GM21737 (cell line): ENCODE measurements around the gene KRABD2.
"Not testable (repeated sequence)": the region's sequence is repeated elsewhere in the genome, so short reads cannot be mapped to it uniquely, and the experiment has no call there.

Experiments used
- ATAC-seq: cut with Tn5 transposase; IDR thresholded peaks from one replicate; pipeline ENCODE4 v1.9.1; 2021; ENCODE audit warnings: mild to moderate bottlenecking, moderate library complexity; ENCODE audit not compliant: unreplicated experiment

KRABD2 gene

DNA sequence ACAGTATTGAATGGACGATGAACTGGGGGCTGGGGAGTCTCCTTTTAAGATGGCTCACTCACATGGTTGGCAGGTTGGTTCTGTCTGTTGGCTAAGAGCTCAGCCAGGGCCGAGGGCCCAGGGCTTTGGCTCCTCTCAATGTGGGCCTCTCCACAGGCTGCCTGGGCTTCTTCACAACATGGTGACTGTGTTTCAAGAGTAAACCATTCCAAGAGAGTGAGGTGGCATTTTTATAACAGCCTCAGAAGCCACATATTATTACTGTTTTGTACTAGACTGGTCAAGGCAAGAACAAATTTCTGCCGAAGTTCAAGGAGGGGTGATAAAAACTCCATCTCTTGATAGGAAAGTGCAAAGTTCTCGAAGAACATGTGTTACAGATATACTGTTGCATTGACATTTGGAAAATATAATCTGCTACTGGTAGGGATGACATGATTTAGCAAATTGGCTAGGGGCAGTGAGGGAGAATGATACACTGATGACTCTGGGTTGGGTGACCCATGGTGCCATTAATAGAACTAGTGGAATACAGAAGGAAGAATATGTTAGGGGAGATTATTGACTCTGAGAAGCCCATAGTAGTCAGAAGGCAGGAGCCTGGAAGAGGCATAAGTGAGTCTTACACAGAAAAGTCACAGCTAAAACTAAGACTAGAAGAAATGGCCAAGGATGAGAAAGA lies 13.7 kb downstream of the KRABD2 start:
- ATAC-seq = no peak

DNA sequence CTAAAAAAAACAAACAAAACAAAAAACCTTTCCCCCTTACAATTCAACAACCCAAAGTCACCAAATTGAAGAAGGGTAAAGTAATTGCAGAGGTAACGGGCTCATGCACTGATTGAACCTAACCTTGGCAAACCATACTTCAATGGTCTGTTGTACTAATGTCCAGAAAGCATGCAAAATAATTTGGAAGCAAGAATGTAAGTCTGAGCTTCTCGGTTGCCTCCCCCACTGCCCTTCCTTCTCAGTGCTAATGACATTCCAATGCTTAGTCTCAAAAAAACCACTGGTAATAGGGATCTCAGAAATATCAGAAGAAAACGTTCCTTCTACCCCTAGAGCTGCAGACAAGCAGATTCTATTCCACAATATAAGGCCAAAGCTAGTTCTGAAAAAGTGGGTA lies 15.8 kb downstream of the KRABD2 start:
- ATAC-seq = no peak

DNA sequence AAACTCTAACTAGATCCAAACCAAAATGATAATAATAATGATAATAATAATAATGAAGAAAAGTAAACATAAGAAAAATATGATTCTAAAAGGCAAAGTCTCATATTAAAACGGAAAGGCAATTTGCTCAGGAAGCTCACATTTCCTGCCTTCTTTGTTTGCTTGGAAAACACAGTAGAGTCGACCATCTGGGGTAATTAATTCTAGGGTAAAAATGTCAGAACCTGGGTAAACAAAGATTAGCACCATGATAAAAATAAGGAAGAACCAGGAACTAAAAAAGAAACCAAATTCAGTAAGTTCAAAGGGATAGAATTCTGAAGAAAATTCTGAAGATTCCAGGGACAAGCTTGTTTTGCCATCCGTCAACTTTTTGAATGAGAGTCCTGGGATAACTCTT lies 16.2 kb downstream of the KRABD2 start:
- ATAC-seq = no peak

DNA sequence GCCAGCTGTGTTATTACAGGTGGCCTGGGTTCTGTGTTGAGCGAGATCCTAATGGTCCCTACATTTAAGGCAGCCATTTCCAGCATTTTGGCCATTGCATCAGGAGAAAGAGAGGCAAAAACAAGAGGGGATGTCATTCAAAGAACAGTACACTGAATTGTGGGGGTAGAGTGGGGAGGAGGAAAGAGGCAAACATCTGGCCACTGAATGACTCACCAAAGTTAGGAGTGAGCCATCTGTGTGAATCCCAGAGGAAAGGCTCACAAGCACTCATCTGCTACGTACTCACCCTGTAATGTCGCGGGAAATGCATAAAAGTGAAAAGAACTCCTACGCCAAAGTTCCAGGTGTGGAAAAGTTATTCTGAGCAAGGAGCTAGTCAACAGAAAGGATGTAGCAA lies 16.7 kb downstream of the KRABD2 start:
- no peak for ATAC-seq

DNA sequence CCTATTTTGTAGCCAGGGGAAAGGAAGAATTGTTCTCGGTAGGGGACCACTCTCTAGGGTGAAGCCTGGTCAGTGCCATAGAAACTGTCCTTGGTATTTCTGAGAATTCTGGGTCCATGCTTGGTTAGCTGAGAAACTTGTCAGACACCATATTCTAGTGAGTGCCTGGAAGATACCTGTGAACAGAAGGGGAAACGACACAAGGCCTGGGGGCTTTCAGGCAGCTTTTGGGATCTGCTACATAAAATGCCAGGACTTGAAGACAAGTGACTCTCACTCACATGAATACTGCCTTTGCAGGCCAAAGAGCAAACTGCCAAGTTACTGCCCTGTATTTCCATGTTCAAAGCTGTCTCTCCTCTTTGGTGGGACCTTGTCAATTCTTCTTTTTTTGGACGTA lies 18.6 kb downstream of the KRABD2 start:
- no peak for ATAC-seq

DNA sequence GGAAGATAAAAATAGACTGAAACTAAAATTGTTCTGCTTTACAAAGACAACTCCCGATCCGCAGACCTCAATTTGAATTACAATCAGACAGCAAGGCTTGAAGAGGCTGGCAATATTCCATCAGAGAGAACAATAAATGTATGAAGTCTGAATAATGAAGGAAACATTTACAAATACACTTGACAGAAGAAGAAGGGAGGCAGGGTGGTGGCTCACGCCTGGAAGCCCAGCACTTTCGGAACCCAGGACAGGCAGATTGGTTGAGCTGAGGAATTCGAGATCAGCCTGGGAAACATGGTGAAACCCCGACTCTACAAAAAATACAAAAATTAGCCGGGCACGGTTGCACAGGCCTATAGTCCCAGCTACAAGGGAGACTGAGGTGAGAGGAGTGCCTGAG lies 22.3 kb downstream of the KRABD2 start:
- no peak for ATAC-seq

DNA sequence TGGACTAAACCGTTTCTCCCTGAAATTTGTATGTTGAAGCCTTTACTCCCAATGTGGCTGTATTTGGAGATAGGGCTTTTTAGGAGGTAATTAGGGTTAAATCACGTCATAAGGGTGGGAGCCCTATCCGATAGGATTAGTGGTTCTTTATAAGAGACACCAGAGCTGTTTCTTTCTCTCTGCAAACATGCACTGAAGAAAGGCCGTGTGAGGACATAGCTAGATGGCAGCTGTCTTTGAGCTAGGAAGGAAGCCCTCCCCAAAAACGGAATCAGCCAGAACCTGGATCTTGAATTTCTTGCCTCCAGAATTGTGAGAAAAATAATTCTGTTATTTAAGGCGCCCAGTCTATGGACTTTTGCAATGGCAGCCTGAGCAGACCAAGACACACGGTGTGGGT lies 22.8 kb downstream of the KRABD2 start:
- no peak for ATAC-seq

DNA sequence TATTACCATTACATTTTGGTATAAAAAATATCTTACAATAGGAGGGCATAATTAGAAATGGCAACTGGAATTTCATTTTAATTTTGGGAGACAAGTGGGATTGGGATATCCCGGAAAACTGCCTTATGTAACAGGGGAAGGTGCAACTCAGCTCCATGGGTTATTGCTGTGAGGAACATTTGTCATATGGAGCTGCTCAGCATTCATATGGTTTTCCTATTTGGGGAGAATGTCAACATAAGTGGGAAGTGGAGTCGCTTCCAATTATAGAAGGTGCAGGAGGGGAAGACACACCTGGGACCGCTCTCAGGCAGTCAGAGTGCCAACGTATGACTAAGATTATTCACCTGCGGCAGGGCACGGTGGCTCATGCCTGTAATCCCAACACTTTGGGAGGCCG lies 26.2 kb downstream of the KRABD2 start:
- no peak for ATAC-seq

DNA sequence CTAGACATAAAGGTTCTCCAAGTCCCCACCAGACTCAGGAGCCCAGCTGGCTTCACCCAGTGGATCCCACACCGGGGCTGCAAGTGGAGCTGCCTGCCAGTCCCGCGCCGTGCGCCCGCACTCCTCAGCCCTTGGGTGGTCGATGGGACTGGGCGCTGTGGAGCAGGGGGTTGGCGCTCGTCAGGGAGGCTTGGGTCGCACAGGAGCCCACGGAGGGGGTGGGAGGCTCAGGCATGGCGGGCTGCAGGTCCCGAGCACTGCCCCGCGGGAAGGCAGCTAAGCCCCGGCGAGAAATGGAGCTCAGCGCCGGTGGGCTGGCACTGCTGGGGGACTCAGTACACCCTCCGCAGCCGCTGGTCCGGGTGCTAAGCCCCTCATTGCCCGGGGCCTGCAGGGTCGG lies 29.5 kb downstream of the KRABD2 start:
- ATAC-seq = not testable (repeated sequence)

DNA sequence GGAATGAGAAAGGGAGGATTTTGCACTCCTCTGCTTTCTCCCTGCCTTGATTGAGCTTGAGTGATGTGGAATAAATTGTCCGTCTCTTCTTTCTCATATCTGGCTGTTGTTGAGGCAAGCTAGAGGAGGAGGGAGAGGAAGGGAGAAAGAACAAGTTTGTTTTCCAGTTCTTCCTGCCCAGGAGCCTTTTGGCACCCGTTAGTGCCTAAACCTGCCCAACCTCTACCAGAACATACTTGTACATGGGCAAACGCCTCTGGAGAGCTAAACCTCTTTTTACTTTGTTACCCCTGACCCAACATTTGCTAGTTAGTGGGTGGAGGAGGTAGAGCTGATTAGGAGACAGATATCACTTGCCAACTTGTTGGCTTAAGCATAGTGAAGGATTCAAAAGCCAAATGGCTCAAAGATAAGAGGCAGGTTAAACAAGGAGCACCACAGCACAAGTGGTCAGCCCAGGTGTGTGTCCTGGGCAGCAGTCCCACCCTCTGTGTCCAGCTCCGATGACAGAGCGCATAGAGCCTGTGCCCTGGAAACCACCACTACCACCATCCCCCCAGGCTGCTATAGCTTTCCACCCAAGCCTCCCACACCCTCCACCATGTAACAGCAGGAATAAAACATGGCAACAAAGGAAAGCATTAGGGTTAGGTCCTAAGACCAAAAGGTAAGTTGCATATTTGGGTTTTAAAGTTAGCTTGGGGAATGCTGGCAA lies 30.4 kb downstream of the KRABD2 start:
- ATAC-seq = no peak

DNA sequence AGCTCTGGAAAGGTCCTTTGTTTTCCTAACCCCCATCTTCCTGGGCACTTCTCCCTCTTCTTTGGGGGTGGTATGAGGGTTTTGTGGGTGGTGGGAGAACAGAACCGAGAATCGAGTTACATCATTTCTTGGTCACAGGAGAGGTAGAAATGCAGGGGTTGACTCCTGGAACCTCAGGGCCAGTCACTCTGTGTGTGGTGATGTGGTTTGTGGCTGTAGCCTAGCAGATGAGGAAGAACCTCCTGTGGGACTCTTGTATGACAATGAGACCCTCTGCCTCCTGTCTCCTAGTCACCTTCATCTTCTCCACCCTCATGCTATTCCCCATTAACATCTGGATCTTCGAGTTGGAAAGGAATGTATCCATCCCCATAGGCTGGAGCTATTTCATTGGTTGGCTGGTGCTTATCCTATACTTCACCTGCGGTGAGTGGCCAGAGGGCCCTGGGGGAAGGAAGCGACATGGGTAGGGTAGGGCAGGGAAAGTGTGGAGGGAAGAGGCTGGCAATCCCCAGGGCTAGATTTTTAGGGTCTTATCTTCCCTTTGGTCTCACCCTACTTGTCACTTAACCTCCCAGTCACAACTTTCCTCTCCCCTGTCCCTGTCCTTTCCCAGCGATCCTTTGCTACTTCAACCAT lies 31.3 kb downstream of the KRABD2 start:
- ATAC-seq = no peak

DNA sequence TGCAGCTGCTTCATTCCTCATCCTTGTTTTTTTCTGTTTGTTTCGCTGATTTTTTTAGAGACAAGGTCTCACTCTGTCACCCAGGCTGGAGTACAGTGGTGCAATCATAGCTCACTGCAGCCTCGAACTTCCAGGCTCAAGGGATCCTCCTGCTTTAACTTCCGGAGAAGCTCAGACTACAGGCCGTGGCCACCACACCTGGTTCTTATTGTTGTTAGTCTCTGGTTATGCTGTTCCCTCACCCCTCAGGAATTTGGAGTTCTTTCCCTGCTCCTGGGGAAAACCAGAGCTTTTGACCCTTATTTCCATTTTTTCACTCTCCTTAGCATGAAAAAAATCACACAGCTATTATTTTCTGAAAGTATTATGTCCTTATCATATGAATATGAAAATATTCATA lies 35.0 kb downstream of the KRABD2 start:
- no peak for ATAC-seq

DNA sequence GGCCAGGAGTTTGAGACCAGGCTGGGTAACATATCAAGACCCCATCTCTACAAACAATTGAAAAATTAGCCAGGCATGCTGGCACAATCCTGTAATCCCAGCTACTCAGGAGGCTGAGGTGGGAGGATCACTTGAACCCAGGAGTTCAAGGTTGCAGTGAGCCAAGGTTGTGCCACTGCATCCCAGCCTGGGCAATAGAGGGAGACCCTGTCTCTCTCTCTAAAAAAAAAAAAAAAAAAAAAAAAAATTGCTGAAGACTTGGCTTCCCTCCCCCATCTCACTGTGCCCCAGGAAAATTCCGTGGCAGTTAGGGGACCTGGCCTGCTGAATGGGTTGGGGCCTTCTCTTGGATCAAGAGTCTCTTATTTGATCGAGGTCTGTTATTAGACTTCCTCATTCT lies 37.0 kb downstream of the KRABD2 start, which contains the start of gene ODF4:
ODF4 (plus strand) TSS at position 301 of the 400 bp plus-strand sequence. CDS start 212 bp downstream, outside the sequence.
- ATAC-seq = no peak

DNA sequence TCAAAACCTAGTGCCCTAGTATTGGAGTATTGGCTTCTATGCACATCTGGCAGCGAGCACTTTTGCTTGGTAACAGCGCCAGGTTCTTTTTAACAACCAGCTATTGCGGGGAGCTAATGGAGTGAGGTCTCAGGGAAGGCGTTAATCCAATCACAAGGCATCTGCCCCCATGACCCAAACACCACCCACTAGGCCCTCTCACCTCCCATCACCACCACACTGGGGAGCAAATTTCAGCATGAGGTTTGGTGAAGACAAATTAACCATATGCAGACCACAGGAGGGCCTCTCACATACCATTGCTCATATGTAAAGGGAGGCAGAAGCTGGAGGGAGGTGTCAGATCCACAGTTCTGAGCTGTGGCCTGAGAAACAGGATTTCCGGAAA lies 37.8 kb downstream of the KRABD2 start:
- no peak for ATAC-seq

DNA sequence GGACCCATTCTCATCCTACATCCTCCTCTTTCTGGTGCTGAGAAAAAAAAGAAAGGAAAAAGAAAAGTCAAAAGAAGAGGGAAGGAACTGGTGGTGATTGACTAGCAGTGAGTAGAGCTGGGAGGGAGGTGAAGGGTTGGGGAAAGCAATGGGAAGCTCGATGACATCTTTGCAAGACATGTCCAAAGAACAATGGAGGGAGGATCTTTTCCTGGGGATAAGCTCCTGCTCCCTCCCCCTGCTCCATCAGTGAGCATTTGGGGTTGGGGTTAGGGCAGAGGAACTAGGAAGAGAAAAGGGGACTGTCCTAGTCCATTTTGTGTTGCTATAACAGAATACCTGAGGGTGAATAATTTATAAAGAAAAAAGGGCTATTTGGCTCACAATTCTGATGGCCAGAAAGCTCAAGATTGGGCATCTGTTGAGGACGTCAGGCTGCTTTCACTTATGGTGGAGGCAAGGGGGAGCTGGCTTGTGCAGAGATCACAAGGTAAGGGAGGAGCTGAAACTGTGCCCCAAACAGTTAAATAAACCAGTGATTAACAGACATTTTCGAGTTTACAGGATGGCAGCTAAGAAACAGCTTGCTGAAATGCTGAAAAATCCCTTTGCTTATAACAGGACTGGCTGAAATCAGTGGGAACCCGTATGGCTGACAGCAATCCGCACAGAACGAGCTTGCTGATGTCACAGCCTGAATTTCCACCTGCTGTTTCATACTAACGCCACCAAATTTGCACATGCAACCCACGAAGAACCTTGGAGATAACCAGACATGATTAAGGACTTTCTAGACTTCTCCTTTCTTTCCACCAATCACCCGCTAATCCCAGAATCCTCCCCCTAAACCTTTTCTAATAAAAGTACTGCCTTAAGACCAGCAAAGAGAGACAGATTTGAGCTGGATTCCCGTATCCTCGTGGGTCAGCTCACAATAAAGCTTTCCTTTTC lies 38.4 kb downstream of the KRABD2 start:
- no peak for ATAC-seq

DNA sequence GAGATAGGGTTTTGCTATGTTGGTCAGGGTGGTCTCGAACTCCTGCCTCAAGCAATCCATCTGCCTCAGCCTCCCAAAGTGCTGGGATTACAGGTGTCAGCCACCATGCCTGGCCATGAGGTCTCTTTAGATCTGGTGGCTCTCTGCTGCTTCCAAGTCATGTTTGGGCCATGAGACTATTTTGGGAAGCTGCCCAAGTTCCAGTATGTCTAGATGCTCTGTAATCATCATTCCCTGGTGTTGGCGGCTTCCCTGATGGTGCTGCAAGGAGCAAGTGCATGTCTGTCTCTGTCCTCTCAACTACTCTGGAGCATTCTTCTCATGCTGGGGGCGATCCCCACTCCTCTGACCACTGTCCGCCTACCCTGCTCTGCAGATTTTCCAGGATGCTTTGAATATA lies 43.2 kb downstream of the KRABD2 start:
- no peak for ATAC-seq

DNA sequence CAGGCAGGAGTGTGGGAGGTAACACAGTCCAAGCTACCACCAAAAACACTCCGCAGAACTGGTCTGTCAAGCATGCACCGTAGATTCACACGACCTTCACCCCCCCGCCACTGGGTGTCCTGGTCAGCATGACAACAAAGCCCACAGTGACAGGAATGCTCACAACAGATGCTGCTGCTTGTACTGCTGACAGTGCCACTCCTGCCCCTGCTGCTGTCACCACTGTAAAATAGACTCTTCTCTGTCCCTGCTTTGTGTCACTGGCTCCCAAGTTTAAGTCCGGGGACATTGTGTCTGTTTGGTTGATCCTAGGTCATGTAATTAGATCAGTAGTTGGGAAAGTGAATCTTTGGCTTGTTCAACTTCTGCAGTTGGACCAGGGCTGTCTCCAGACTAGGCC lies 43.8 kb downstream of the KRABD2 start:
- no peak for ATAC-seq

DNA sequence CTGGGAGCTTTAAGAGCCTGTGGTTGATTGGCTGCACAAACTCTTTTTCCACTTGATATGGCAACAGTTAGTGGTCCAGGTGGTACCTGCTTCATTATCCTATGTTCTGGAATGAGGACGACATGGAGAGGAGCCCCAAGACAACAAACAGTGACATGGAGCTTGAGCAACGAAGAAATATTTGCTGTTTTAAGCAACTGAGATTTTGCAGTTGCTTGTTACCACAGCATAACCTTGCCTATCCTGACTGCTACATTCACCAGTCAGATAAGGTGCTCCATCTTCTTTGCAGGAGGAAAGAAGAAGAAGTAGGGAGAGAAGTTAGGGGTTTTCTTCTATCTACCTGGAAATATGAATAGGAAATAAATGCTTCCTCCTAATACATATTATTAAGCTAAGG lies 44.4 kb downstream of the KRABD2 start:
- no peak for ATAC-seq

DNA sequence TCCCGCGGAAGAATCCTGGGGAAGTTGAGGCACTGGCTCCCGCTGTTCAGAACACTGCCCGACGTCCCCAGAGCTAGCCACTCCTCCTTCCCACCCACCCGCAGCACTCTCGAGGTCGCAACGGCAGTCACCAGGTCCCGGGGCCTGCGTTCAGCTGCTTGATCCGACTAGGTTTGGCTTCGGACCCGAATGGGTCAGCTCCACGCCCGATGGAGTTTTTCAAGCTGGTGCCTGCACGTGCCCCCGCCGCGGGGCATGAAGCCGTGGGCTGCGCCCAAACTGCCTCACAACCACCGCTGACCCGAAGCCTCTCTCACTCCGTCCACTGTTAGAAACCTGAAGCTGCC lies 49.2 kb downstream of the KRABD2 start:
- ATAC-seq = no peak
